Endothelial cell of umbilical vein (primary cell): ENCODE measurements around the gene BAG5. TPM values are rescaled to one million over a fixed set of nuclear protein-coding genes. Genes with fewer than 3 reads are reported as not detected.

Experiments
- BruUV-seq: library from RNA; stranded (reverse); fragments of 400-500 nt; replicated peaks from 2 replicates; lab custom pipeline; 2021; lab: Mats Ljungman, UMichigan
- CTCF ChIA-PET: fragments of 300-600, 350-600 bp; sonication (Branson Sonifier 250); formaldehyde crosslinking; loops from one replicate; lab custom pipeline; 2021; ENCODE audit warnings: antibody characterized with exemption, inconsistent platforms; lab: Charles Lee
- POLR2A ChIA-PET: fragments of 300-600, 350-600 bp; sonication (Branson Sonifier 250); formaldehyde crosslinking; loops from one replicate; lab custom pipeline; 2021; ENCODE audit warnings: antibody characterized with exemption, inconsistent platforms; lab: Charles Lee
- DNase-seq: peaks from one replicate; pipeline ENCODE4 v3.0.0-alpha.2; 2011; ENCODE audit warnings: low read depth, low spot score
- FAIRE-seq: peaks from 2 replicates; lab custom pipeline; 2011; peaks lifted over from hg19 to GRCh38; lab: Jason Lieb, UNC
- H2AFZ ChIP-seq: 2 replicates; pipeline ENCODE4 v1.6.0; 2012; ENCODE audit warnings: low read depth, low read length, control low read depth, inconsistent platforms
- H3K27ac ChIP-seq: 2 replicates; pipeline ENCODE4 v1.5.1; 2011; ENCODE audit warnings: low read depth, mild to moderate bottlenecking, control low read depth, low read length, moderate library complexity; ENCODE audit not compliant: insufficient read depth
- H3K27me3 ChIP-seq, 2 experiments: 2 replicates each; pipeline versions ENCODE4 v1.6.0 to v1.6.1; 2011; ENCODE audit warnings: low read length in 2 of 2, mixed read lengths in 1 of 2; ENCODE audit not compliant: control insufficient read depth in 2 of 2, insufficient read depth in 2 of 2
- H3K36me3 ChIP-seq, 2 experiments: 2 replicates in 1 of 2; 3 replicates in 1 of 2; pipeline ENCODE4 v1.5.1; 2011; ENCODE audit warnings: low read length in 2 of 2, mild to moderate bottlenecking in 1 of 2, moderate library complexity in 1 of 2; ENCODE audit not compliant: control insufficient read depth in 2 of 2, insufficient read depth in 2 of 2; ENCODE audit errors: extremely low read depth in 1 of 2
- H3K4me1 ChIP-seq: 3 replicates; pipeline ENCODE4 v1.5.1; 2011; ENCODE audit warnings: mild to moderate bottlenecking, low read length; ENCODE audit not compliant: control insufficient read depth, insufficient read depth; ENCODE audit errors: extremely low read depth
- H3K4me2 ChIP-seq: 2 replicates; pipeline ENCODE4 v1.6.1; 2011; ENCODE audit warnings: low read length, control low read depth, mixed read lengths; ENCODE audit not compliant: insufficient read depth
- H3K4me3 ChIP-seq, 3 experiments: fragments of 200-600 bp in 1 of 3; sonication (generic), shearing (Covaris generic) in 1 of 3; replicated peaks in 1 of 3; 2 replicates each; pipeline ENCODE4 v1.5.1; 2011 to 2016; ENCODE audit warnings: control low read depth in 3 of 3, low read length in 3 of 3, mild to moderate bottlenecking in 2 of 3, inconsistent platforms in 1 of 3, low read depth in 1 of 3, moderate library complexity in 1 of 3; ENCODE audit not compliant: insufficient read depth in 1 of 3
- H3K79me2 ChIP-seq: 2 replicates; pipeline ENCODE4 v1.6.0; 2012; ENCODE audit warnings: low read length, inconsistent platforms; ENCODE audit not compliant: control insufficient read depth, insufficient read depth
- H3K9ac ChIP-seq: replicated peaks from 2 replicates; pipeline ENCODE3; 2011; ENCODE audit warnings: low read length, control low read depth; ENCODE audit not compliant: insufficient read depth; ENCODE audit errors: extremely low read depth
- H3K9me1 ChIP-seq: replicated peaks from 3 replicates; pipeline ENCODE4 v1.6.0; 2011; ENCODE audit warnings: mild to moderate bottlenecking, low read length; ENCODE audit not compliant: control insufficient read depth, insufficient read depth; ENCODE audit errors: extremely low read depth
- H3K9me3 ChIP-seq: replicated peaks from 2 replicates; pipeline ENCODE4 v1.5.1; 2012; ENCODE audit warnings: low read length, inconsistent platforms; ENCODE audit not compliant: control insufficient read depth, insufficient read depth
- H4K20me1 ChIP-seq: replicated peaks from 2 replicates; pipeline ENCODE3; 2011; ENCODE audit warnings: mild to moderate bottlenecking, low read length; ENCODE audit not compliant: control insufficient read depth, insufficient read depth; ENCODE audit errors: extremely low read depth
- CTCF ChIP-seq, 2 donors: IDR thresholded peaks; 1 replicate in 1 of 2; 2 replicates in 1 of 2; pipeline ENCODE4 v1.5.1; 2011; ENCODE audit warnings: low read length in 2 of 2, mild to moderate bottlenecking in 2 of 2, moderate library complexity in 2 of 2, control low read depth in 1 of 2, inconsistent platforms in 1 of 2, low read depth in 1 of 2; ENCODE audit not compliant: insufficient read depth in 1 of 2; ENCODE audit errors: extremely low read depth in 1 of 2
- FOS ChIP-seq: IDR thresholded peaks from 2 replicates; pipeline ENCODE4 v1.6.1; 2011; ENCODE audit warnings: mild to moderate bottlenecking, low read length, moderate library complexity, borderline replicate concordance; ENCODE audit not compliant: insufficient read depth
- MYC ChIP-seq: IDR thresholded peaks from one replicate; pipeline ENCODE4 v1.6.1; 2011; ENCODE audit warnings: mild to moderate bottlenecking, low read depth, low read length
- POLR2A ChIP-seq: IDR thresholded peaks from 2 replicates; pipeline ENCODE4 v1.6.1; 2012; ENCODE audit warnings: low read depth, mild to moderate bottlenecking, control low read depth, low read length
- dilution Hi-C: fragments of 300-500 bp; cut with MboI; formaldehyde crosslinking; loops from one replicate; pipeline ENCODE4 v1.15.0; 2019; ENCODE audit warnings: low sequenced_read_pairs; ENCODE audit not compliant: extremely low pct_ligation_motif_present
- intact Hi-C: fragments of 100-400 bp; cut with micrococcal nuclease; formaldehyde crosslinking; loops from one replicate; pipeline ENCODE4 v1.10.0; 2022
- polyA plus RNA-seq, 4 experiments: library from polyadenylated mRNA; depleted of rRNA in 3 of 4; stranded (reverse) in 3 of 4; unstranded in 1 of 4; fragments of >200 nt; gene quantifications; 2 replicates each; pipeline versions ENCODE4 v1.2.1 to v1.2.3, GENCODE V29; 2011 to 2012; ENCODE audit warnings: missing spikeins in 1 of 4
- total RNA-seq: library from RNA; stranded (reverse); gene quantifications from 2 replicates; pipeline ENCODE4 v1.2.3, GENCODE V29; 2021

Gene BAG5
- total and polyA plus RNA-seq, 2 donors (not counting 3 experiments of a cell fraction or from before 2014, with no cell fraction given) = 6.3 to 32.5 TPM

- dilution Hi-C loops (no loop called here), intact Hi-C loops (loop anchor here (5.0 kb wide), 1 partner anchor 37 kb away; the partner anchor contains the start of gene TRMT61A)
- H3K36me3 ChIP-seq = peaks cover 11 to 12% of the 10 kb centered on the region in 2 experiments
- peaks cover 86% of the 10 kb centered on the region for H3K79me2 ChIP-seq
- CTCF ChIA-PET = interaction anchor here (0.6 to 0.8 kb wide), 3 partner anchors 45 to 329 kb away, joined by 3 to 4 read pairs (median 3); no protein-coding TSS in a partner anchor
- DNase-seq = no peak
- H2AFZ ChIP-seq = no peak overlapping the region
- no peak for FAIRE-seq
- no peaks in the 10 kb centered on the region for H3K9me3 ChIP-seq
- no peak for TF ChIP-seq MYC
- no peak for TF ChIP-seq FOS
- peaks cover 27% of the 10 kb centered on the region for H3K4me1 ChIP-seq
- H3K4me2 ChIP-seq = peak overlapping the region; percentile 98
- no peaks in the 10 kb centered on the region for H3K9me1 ChIP-seq
- H3K27ac ChIP-seq = peak overlapping the region; percentile 1
- POLR2A ChIA-PET = no interaction called here
- H3K4me3 ChIP-seq = peak overlapping the region; percentile 61 to 97 (median 95)
- peak overlapping the region; percentile 96 for H3K9ac ChIP-seq
- H4K20me1 ChIP-seq = no peaks in the 10 kb centered on the region
- no peaks in the 10 kb centered on the region for H3K27me3 ChIP-seq
- BruUV-seq = no TSS peak
Observed at GRCh38 chr14:103563844-103564505, 1.5 kb upstream of the BAG5 start.

GRCh38 chr14:103563226-103563620, 766 bp upstream of the BAG5 start:
- dilution Hi-C loops = no loop called here
- ChIA-PET CTCF (no interaction called here), POLR2A (no interaction called here)
- Histone ChIP-seq H3K27ac (peak overlapping the region; percentile 94), H3K9ac (peak overlapping the region; percentile 96), H2AFZ (peak overlapping the region; percentile 90), H3K36me3 (peaks cover 16 to 18% of the 10 kb centered on the region in 2 experiments), H3K79me2 (peaks cover 89% of the 10 kb centered on the region), H3K4me2 (peak overlapping the region; percentile 98), H3K4me1 (peaks cover 23% of the 10 kb centered on the region), H3K27me3 (no peaks in the 10 kb centered on the region), H3K9me1 (no peaks in the 10 kb centered on the region), H3K4me3 (peak overlapping the region; percentile 61 to 97 (median 95)), H3K9me3 (no peaks in the 10 kb centered on the region), H4K20me1 (no peaks in the 10 kb centered on the region)
- DNase-seq = no peak
- FAIRE-seq = no peak
- intact Hi-C loops = loop anchor here (5.0 kb wide), 1 partner anchor 36 kb away; the partner anchor contains the start of gene TRMT61A
- BruUV-seq = TSS peak; percentile 43
- TF ChIP-seq CTCF (IDR thresholded peaks at IDR 0.05; ENCODE audit: extremely low read depth in 1 of 2, insufficient read depth in 1 of 2, low read depth in 1 of 2, low read length in 2 of 2) = no peak
- peak; percentile 11 for TF ChIP-seq POLR2A
